Measurements from ENCODE around the gene USP15. TPM values are rescaled to one million over a fixed set of nuclear protein-coding genes. Genes with fewer than 3 reads are reported as not detected.

USP15 gene
- total RNA-seq, 4 donors from 2014 or later = 55.8 to 90.8 (median 67.2) TPM

DNA sequence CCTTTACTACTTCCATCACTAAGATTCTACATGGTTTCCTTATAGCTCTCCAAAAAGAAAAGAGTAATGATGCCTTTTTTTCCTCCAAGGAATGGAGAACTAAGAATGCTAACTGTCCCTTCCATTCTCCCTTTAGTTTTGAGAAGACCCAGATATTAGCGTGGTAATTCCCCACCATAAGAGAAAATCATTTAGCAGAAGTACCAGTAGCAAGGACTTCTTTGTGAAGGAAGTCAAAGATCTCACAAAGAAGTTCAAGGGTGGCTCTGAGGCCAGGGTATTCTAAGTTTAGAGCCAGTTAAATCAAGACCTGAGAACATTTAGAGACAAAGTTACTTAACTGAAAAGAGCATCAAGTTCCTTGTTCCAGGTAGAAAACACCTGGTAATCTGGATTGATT, 7.3 kb downstream of the USP15 start:
- no peak for DNase-seq (ENCODE audit: low spot score in 2 of 2)
- intact Hi-C loops (cut with DNase I; ENCODE audit: low total_unique reads) = no loop called here
- TF ChIP-seq POLR2A (IDR thresholded peaks at IDR 0.05) = no peak
- TF ChIP-seq, protein P1, sequence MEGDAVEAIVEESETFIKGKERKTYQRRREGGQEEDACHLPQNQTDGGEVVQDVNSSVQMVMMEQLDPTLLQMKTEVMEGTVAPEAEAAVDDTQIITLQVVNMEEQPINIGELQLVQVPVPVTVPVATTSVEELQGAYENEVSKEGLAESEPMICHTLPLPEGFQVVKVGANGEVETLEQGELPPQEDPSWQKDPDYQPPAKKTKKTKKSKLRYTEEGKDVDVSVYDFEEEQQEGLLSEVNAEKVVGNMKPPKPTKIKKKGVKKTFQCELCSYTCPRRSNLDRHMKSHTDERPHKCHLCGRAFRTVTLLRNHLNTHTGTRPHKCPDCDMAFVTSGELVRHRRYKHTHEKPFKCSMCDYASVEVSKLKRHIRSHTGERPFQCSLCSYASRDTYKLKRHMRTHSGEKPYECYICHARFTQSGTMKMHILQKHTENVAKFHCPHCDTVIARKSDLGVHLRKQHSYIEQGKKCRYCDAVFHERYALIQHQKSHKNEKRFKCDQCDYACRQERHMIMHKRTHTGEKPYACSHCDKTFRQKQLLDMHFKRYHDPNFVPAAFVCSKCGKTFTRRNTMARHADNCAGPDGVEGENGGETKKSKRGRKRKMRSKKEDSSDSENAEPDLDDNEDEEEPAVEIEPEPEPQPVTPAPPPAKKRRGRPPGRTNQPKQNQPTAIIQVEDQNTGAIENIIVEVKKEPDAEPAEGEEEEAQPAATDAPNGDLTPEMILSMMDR (IDR thresholded peaks at IDR 0.05) = no peak
- no peak overlapping the region for H3K4me3 ChIP-seq (ENCODE audit: low read depth, poor library complexity, severe bottlenecking)
- 66 to 85% methylated on average over 1 of the region's 1 CpG for WGBS, 2 donors

DNA sequence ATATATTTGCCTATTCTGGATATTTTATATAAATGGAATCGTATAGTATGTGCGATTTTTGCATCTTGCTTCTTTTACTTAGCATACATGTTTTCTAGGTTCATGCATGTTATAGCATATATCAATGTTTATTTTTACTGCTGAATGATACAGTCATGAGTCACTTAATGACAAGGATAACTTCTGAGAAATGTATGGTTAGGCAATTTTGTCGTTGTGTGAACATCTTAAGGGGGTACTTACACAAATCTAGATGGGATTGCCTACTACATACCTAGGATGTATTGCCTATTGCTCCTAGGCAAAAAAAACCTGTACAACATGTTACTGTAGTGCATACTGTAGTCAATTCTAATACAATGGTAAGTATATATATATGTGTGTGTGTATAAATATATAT, 8.8 kb downstream of the USP15 start:
- no peak overlapping the region for H3K4me3 ChIP-seq (ENCODE audit: low read depth, poor library complexity, severe bottlenecking)
- intact Hi-C loops (cut with DNase I; ENCODE audit: low total_unique reads) = no loop called here
- TF ChIP-seq POLR2A (IDR thresholded peaks at IDR 0.05) = no peak
- TF ChIP-seq, protein P1 (IDR thresholded peaks at IDR 0.05) = no peak

DNA sequence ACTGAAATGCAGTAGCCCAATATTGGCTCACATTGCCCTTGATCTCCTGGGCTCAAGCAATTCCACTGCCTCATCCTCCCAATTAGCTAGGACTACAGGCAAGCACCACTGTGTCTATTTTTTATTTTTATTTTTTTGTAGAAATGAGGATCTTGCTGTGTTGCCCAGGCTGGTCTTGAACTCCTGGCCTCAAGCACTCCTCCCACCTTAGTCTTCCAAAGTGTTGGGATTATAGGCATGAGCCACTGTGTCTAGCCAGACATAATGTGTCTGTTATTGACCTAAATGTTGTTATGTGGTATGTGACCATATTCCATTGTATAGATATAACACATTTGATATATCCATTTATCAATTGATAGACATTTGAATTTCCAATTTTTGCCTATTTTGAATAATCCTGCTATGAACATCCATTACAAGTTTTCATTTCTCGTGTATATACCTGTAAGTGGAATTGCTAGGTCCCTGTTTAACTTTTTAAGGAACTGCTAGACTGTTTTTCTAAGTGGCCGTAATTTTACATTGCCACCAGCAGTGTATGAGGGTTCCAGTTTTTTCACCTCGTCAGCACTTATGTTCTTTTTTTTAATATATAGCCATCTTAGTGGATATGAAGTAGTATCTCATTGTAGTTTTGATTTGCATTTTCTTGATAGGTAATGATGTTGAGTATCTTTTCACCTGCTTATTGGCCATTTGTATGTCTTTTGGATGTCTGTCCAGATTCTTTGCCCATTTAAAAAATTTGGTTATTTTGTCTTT, 9.4 kb downstream of the USP15 start:
- DNase-seq (ENCODE audit: low spot score in 2 of 2) = no peak
- intact Hi-C loops (cut with DNase I; ENCODE audit: low total_unique reads) = no loop called here
- H3K4me3 ChIP-seq (ENCODE audit: low read depth, poor library complexity, severe bottlenecking) = no peak overlapping the region
- TF ChIP-seq, protein P1 (IDR thresholded peaks at IDR 0.05) = no peak
- TF ChIP-seq POLR2A (IDR thresholded peaks at IDR 0.05) = no peak
- WGBS, 2 donors = 84 to 92% methylated on average over 3 of the region's 3 CpGs

More for the DNA sequence above, 8.8 kb downstream of the USP15 start:
- WGBS, 2 donors = 48 to 57% methylated on average over 3 of the region's 3 CpGs
- no peak for DNase-seq (ENCODE audit: low spot score in 2 of 2)

DNA sequence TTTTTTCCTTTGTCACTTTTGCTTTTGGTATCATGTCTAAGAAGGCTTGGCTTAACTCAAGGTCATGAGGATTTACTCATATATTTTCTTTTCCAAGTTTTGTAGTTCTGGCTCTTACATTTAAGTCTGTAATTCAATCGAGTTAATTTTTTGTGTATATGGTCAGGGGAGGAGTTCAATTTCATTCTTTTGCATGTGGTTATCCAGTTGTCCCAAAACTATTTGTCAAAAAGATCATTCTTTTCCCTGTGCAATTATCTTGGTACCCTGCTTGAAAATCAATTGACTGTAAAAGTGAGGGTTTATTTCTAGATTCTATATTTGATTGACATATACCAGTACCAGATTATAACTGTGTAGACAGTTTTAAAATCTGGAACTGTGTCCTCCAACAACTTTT, 10.2 kb downstream of the USP15 start:
- no peak for DNase-seq (ENCODE audit: low spot score in 2 of 2)
- TF ChIP-seq POLR2A (IDR thresholded peaks at IDR 0.05) = no peak
- TF ChIP-seq, protein P1 (IDR thresholded peaks at IDR 0.05) = no peak
- no peak overlapping the region for H3K4me3 ChIP-seq (ENCODE audit: low read depth, poor library complexity, severe bottlenecking)
- intact Hi-C loops (cut with DNase I; ENCODE audit: low total_unique reads) = no loop called here
- WGBS, 2 donors = 32 to 59% methylated on average over 1 of the region's 1 CpG

DNA sequence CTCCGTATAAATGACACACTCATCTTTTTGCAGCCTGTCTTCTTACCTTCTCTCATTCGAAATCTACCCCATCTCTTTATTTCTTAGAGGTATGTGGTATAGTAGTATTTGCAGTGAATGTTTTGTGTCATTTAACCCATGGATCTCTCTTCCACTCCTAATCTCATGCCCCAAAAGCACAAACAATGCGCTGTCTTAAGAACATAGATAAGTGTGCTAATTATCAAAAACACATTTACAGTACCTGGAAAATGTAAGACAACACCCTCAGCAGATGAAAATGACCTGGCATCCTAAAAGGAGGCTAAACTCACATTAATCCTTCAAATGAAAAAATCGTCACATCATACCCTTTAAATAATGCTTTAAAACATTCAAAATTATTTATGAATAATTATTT, 10.7 kb downstream of the USP15 start:
- 65 to 76% methylated on average over 4 of the region's 4 CpGs for WGBS, 2 donors
- TF ChIP-seq, protein P1 (IDR thresholded peaks at IDR 0.05) = no peak
- TF ChIP-seq POLR2A (IDR thresholded peaks at IDR 0.05) = no peak
- DNase-seq (ENCODE audit: low spot score in 2 of 2) = no peak
- intact Hi-C loops (cut with DNase I; ENCODE audit: low total_unique reads) = no loop called here
- H3K4me3 ChIP-seq (ENCODE audit: low read depth, poor library complexity, severe bottlenecking) = no peak overlapping the region

All from lower leg skin (tissue), 4 donors.